Ishikawa (cell line): ENCODE data around the gene PRPF8.

ENCODE experiments used
- CEBPB ChIP-seq: IDR thresholded peaks from 2 replicates; pipeline ENCODE4 v1.6.1; 2012
- CREB1 ChIP-seq: IDR thresholded peaks from 2 replicates; pipeline ENCODE4 v1.6.1; 2012; ENCODE audit warnings: low read depth
- EGR1 ChIP-seq: IDR thresholded peaks from 2 replicates; pipeline ENCODE4 v1.6.1; 2012
- EP300 ChIP-seq: IDR thresholded peaks from 2 replicates; pipeline ENCODE4 v1.6.1; 2012; ENCODE audit warnings: borderline replicate concordance
- FOXM1 ChIP-seq: IDR thresholded peaks from 2 replicates; pipeline ENCODE4 v1.6.1; 2012; ENCODE audit warnings: low read depth, borderline replicate concordance
- NFIC ChIP-seq: IDR thresholded peaks from 2 replicates; pipeline ENCODE4 v1.6.1; 2012
- RAD21 ChIP-seq: IDR thresholded peaks from 2 replicates; pipeline ENCODE4 v1.6.1; 2012; ENCODE audit warnings: low read depth
- TAF1 ChIP-seq: IDR thresholded peaks from 2 replicates; pipeline ENCODE4 v1.6.1; 2012; ENCODE audit warnings: low read depth, mild to moderate bottlenecking
- TCF12 ChIP-seq: IDR thresholded peaks from 2 replicates; pipeline ENCODE4 v1.6.1; 2012; ENCODE audit warnings: low read depth
- TEAD4 ChIP-seq: IDR thresholded peaks from 2 replicates; pipeline ENCODE4 v1.6.1; 2012
- USF1 ChIP-seq: IDR thresholded peaks from 2 replicates; pipeline ENCODE4 v1.6.1; 2012
- YY1 ChIP-seq: IDR thresholded peaks from 2 replicates; pipeline ENCODE4 v1.6.1; 2012; ENCODE audit warnings: low read depth
- ZBTB7A ChIP-seq: IDR thresholded peaks from 2 replicates; pipeline ENCODE4 v1.6.1; 2012; ENCODE audit warnings: low read depth
- TF ChIP-seq, protein P1 (sequence below): IDR thresholded peaks from 2 replicates; pipeline ENCODE4 v1.6.1; 2012; ENCODE audit warnings: low read depth, mild to moderate bottlenecking
- TF ChIP-seq, protein P2 (sequence below): IDR thresholded peaks from 2 replicates; pipeline ENCODE4 v1.6.1; 2012

Gene PRPF8

DNA sequence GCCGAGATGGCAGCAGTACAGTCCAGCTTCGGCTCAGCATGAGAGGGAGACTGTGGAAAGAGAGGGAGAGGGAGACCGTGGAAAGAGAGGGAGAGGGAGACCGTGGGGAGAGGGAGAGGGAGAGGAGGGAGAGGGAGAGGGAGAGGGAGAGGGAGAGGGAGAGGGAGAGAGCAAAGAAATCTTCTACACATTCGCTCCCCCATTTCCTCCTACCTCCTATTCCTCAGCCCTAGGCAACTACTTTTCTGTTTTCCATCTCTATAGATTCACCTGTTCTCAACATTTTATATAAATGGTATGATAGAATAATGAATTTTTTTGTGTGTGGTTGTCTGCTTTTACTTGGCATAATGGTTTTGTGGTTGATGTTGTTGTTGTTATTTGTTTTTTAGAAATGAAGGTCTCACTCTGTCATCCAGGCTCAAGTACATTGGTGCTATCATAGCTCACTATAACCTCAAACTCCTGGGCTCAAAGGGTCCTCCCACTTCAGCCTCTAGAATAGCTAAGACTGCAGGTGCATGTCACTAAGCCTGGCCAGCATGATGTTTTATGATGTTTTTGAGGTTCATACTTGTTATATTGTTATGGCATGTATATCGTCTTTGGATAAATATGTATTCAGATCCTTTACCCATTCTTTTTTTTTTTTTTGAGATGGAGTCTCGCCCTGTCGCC, 6.0 kb upstream of the PRPF8 start:
- TF ChIP-seq RAD21 (no peak), TAF1 (no peak)

- TF ChIP-seq FOXM1 (no peak), CREB1 (no peak), TCF12 (no peak), YY1 (no peak), CEBPB (no peak), TEAD4 (no peak), ZBTB7A (no peak), NFIC (no peak), USF1 (no peak), EP300 (no peak), RAD21 (no peak), TAF1 (no peak), EGR1 (no peak)
- TF ChIP-seq, protein P1, sequence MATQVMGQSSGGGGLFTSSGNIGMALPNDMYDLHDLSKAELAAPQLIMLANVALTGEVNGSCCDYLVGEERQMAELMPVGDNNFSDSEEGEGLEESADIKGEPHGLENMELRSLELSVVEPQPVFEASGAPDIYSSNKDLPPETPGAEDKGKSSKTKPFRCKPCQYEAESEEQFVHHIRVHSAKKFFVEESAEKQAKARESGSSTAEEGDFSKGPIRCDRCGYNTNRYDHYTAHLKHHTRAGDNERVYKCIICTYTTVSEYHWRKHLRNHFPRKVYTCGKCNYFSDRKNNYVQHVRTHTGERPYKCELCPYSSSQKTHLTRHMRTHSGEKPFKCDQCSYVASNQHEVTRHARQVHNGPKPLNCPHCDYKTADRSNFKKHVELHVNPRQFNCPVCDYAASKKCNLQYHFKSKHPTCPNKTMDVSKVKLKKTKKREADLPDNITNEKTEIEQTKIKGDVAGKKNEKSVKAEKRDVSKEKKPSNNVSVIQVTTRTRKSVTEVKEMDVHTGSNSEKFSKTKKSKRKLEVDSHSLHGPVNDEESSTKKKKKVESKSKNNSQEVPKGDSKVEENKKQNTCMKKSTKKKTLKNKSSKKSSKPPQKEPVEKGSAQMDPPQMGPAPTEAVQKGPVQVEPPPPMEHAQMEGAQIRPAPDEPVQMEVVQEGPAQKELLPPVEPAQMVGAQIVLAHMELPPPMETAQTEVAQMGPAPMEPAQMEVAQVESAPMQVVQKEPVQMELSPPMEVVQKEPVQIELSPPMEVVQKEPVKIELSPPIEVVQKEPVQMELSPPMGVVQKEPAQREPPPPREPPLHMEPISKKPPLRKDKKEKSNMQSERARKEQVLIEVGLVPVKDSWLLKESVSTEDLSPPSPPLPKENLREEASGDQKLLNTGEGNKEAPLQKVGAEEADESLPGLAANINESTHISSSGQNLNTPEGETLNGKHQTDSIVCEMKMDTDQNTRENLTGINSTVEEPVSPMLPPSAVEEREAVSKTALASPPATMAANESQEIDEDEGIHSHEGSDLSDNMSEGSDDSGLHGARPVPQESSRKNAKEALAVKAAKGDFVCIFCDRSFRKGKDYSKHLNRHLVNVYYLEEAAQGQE, result no peak
- TF ChIP-seq, protein P2, sequence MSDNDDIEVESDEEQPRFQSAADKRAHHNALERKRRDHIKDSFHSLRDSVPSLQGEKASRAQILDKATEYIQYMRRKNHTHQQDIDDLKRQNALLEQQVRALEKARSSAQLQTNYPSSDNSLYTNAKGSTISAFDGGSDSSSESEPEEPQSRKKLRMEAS, result no peak
Measured at GRCh38 chr17:1686086-1686485, 1.4 kb upstream of the PRPF8 start.

- TF ChIP-seq TAF1, result no peak
- TF ChIP-seq TEAD4, result no peak
Measured at GRCh38 chr17:1683459-1683858, 1.2 kb downstream of the PRPF8 start.

DNA sequence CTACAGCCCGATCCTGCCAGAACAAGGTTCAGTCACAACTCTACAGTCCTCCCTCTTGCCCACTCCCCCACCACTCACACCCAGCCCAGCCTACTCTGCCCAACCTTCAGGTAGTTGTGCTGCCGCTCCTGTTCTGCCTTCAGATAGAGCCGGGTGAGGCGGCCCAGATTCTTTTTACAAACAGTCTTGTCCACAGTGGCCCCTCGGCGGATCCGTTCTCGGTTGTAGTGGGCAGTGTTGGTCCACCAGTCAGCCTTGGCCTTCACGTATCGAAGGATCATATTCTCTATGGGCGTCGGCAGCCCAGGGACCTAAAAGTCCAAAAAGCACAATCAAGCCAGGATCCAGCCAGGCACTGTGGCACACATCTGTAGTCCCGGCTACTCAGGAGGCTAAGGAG, 8.3 kb downstream of the PRPF8 start:
- TF ChIP-seq NFIC (no peak), EP300 (no peak), EGR1 (no peak), ZBTB7A (no peak), TEAD4 (no peak), FOXM1 (no peak), CEBPB (no peak), TAF1 (no peak)
- TF ChIP-seq, protein P1, result no peak

- TF ChIP-seq TCF12 (no peak), YY1 (no peak), ZBTB7A (no peak), TAF1 (no peak)
- TF ChIP-seq, protein P2, result no peak
Measured at GRCh38 chr17:1673041-1673785, 11.5 kb downstream of the PRPF8 start.

- TF ChIP-seq CEBPB (no peak), CREB1 (no peak), NFIC (no peak), YY1 (no peak), EP300 (no peak), EGR1 (no peak), ZBTB7A (no peak), TEAD4 (no peak), TAF1 (no peak), FOXM1 (no peak), USF1 (no peak), TCF12 (no peak), RAD21 (no peak)
- TF ChIP-seq, protein P2, result no peak
Measured at GRCh38 chr17:1661045-1661444, 23.6 kb downstream of the PRPF8 start.
